GM12878 (cell line): ENCODE measurements around the gene ZNRF3.

ENCODE experiments used
- CBX5 ChIP-seq: sonication (generic); IDR thresholded peaks from 2 replicates; pipeline ENCODE4 v1.6.1; 2016; ENCODE audit warnings: low read depth, moderate library complexity, mild to moderate bottlenecking, inconsistent platforms
- FOXK2 ChIP-seq: fragments of 450-650 bp; IDR thresholded peaks from 2 replicates; pipeline ENCODE4 v1.6.1; 2017; ENCODE audit warnings: mild to moderate bottlenecking, moderate library complexity
- KDM1A ChIP-seq: fragments of 200-600 bp; sonication (generic); IDR thresholded peaks from 2 replicates; pipeline ENCODE4 v1.6.1; 2016; ENCODE audit warnings: borderline replicate concordance
- MAX ChIP-seq: IDR thresholded peaks from 2 replicates; pipeline ENCODE4 v1.6.1; 2012; ENCODE audit warnings: low read depth, low read length, improper control_type of control experiment
- MYC ChIP-seq: IDR thresholded peaks from 2 replicates; pipeline ENCODE4 v1.6.1; 2011; ENCODE audit warnings: mild to moderate bottlenecking, low read length, moderate library complexity, inconsistent platforms; ENCODE audit not compliant: insufficient read depth, insufficient replicate concordance, insufficient read length, severe bottlenecking
- POLR2A ChIP-seq: IDR thresholded peaks from 2 replicates; pipeline ENCODE4 v1.6.1; 2011; ENCODE audit warnings: low read depth, mild to moderate bottlenecking, low read length
- POLR2AphosphoS5 ChIP-seq: IDR thresholded peaks from 2 replicates; pipeline ENCODE4 v1.6.1; 2011; ENCODE audit warnings: mild to moderate bottlenecking, low read length, inconsistent platforms
- RFX5 ChIP-seq: IDR thresholded peaks from 2 replicates; pipeline ENCODE4 v1.6.1; 2011; ENCODE audit warnings: low read depth, low read length, improper control_type of control experiment
- SRF ChIP-seq, 2 experiments: IDR thresholded peaks; 2 replicates each; pipeline ENCODE4 v1.6.1; 2011; ENCODE audit warnings: low read depth in 2 of 2, low read length in 2 of 2, mild to moderate bottlenecking in 1 of 2, moderate library complexity in 1 of 2
- YBX1 ChIP-seq: fragments of 450-650 bp; IDR thresholded peaks from 2 replicates; pipeline ENCODE4 v1.6.1; 2016; ENCODE audit warnings: antibody characterized with exemption
- TF ChIP-seq, protein P1 (sequence below), 3 experiments: IDR thresholded peaks in 2 of 3; conservative IDR thresholded peaks in 1 of 3; 2 replicates each; pipeline ENCODE4 v1.5.1; 2011; ENCODE audit warnings: low read depth in 3 of 3, low read length in 3 of 3, mild to moderate bottlenecking in 3 of 3, control low read depth in 2 of 3, moderate library complexity in 2 of 3, inconsistent platforms in 1 of 3, mixed read lengths in 1 of 3; ENCODE audit not compliant: control insufficient read depth in 2 of 3, insufficient read depth in 1 of 3; ENCODE audit errors: extremely low read depth in 1 of 3

- no peak for TF ChIP-seq POLR2AphosphoS5
- TF ChIP-seq MAX, result no peak
- TF ChIP-seq, protein P1, sequence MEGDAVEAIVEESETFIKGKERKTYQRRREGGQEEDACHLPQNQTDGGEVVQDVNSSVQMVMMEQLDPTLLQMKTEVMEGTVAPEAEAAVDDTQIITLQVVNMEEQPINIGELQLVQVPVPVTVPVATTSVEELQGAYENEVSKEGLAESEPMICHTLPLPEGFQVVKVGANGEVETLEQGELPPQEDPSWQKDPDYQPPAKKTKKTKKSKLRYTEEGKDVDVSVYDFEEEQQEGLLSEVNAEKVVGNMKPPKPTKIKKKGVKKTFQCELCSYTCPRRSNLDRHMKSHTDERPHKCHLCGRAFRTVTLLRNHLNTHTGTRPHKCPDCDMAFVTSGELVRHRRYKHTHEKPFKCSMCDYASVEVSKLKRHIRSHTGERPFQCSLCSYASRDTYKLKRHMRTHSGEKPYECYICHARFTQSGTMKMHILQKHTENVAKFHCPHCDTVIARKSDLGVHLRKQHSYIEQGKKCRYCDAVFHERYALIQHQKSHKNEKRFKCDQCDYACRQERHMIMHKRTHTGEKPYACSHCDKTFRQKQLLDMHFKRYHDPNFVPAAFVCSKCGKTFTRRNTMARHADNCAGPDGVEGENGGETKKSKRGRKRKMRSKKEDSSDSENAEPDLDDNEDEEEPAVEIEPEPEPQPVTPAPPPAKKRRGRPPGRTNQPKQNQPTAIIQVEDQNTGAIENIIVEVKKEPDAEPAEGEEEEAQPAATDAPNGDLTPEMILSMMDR (IDR thresholded peaks at IDR 0.05 in 2 of 3, conservative IDR thresholded peaks at IDR 0.05 in 1 of 3; ENCODE audit: control insufficient read depth in 2 of 3, extremely low read depth in 1 of 3, insufficient read depth in 1 of 3, low read depth in 3 of 3, low read length in 3 of 3), result no peak
- TF ChIP-seq SRF (IDR thresholded peaks at IDR 0.05; ENCODE audit: low read depth in 2 of 2, low read length in 2 of 2), result no peak
- no peak for TF ChIP-seq RFX5
- no peak for TF ChIP-seq MYC
- TF ChIP-seq KDM1A, result no peak
- TF ChIP-seq FOXK2, result no peak
- no peak for TF ChIP-seq POLR2A
- no peak for TF ChIP-seq CBX5
- TF ChIP-seq YBX1, result no peak
These were observed 199.6 kb downstream of the ZNRF3 start for GRCh38 chr22:29082826-29083545.
